Tibial nerve (tissue), 4 donors: ENCODE results near the gene PLCB1. TPM values are rescaled to one million over a fixed set of nuclear protein-coding genes. Genes with fewer than 3 reads are reported as not detected.

Experiments
- DNase-seq, 2 donors: peaks; one replicate each; pipeline ENCODE4 v3.0.0-alpha.2; 2019; ENCODE audit warnings: low spot score in 2 of 2
- H3K27ac ChIP-seq, 4 donors: fragments of 200-600 bp; sonication (generic) in 3 of 4; one replicate each; pipeline ENCODE4 v1.5.1; 2017 to 2019; ENCODE audit warnings: mild to moderate bottlenecking in 1 of 4
- H3K27me3 ChIP-seq, 2 donors: fragments of 200-600 bp; sonication (generic) in 1 of 2; one replicate each; pipeline versions ENCODE4 v1.5.1 to v1.6.0; 2017 to 2019
- H3K36me3 ChIP-seq, 3 donors: fragments of 200-600 bp; sonication (generic); one replicate each; pipeline ENCODE4 v1.5.1; 2018 to 2019
- H3K4me1 ChIP-seq, 4 donors: fragments of 200-600 bp; sonication (generic) in 3 of 4; one replicate each; pipeline ENCODE4 v1.5.1; 2017 to 2019
- H3K4me3 ChIP-seq, 4 donors: fragments of 200-600 bp; sonication (generic) in 3 of 4; one replicate each; pipeline ENCODE4 v1.5.1; 2017 to 2019; ENCODE audit warnings: mild to moderate bottlenecking in 1 of 4, moderate library complexity in 1 of 4
- H3K9me3 ChIP-seq, 4 donors: fragments of 200-600 bp; sonication (generic) in 3 of 4; one replicate each; pipeline ENCODE4 v1.5.1; 2017 to 2019
- CTCF ChIP-seq, 5 experiments: fragments of 200-600 bp in 3 of 5; fragments of 450-650 bp in 2 of 5; sonication (generic) in 3 of 5; IDR thresholded peaks; one replicate each; pipeline ENCODE4 v1.5.1; 2016 to 2019; ENCODE audit warnings: antibody characterized with exemption in 5 of 5, mild to moderate bottlenecking in 3 of 5, moderate library complexity in 2 of 5
- EP300 ChIP-seq, 2 donors: sonication (generic); formaldehyde crosslinking; IDR thresholded peaks; one replicate each; pipeline ENCODE4 v1.6.1; 2017; ENCODE audit warnings: antibody characterized with exemption in 2 of 2, mild to moderate bottlenecking in 1 of 2
- POLR2A ChIP-seq, 2 donors: fragments of 450-650 bp; IDR thresholded peaks; one replicate each; pipeline ENCODE4 v1.6.1; 2017; ENCODE audit warnings: antibody characterized with exemption in 2 of 2, mild to moderate bottlenecking in 2 of 2, moderate library complexity in 2 of 2
- WGBS, 2 donors: methylation state at CpG; one replicate each; pipeline ENCODE4 v1.1.5; 2018; 5-methylcytosine and 5-hydroxymethylcytosine counted together
- total RNA-seq, 4 donors: library from RNA; depleted of rRNA; stranded (reverse); fragments of >200 nt; gene quantifications; one replicate each; pipeline ENCODE4 v1.1.0, GENCODE V29; 2016

PLCB1 gene
- total RNA-seq, 4 donors from 2014 or later, result 34.7 to 52.8 (median 39.2) TPM

- H3K27ac ChIP-seq, result no peak overlapping the region
- H3K9me3 ChIP-seq, result no peaks in the 10 kb centered on the region
- TF ChIP-seq POLR2A (IDR thresholded peaks at IDR 0.05) (no peak), EP300 (IDR thresholded peaks at IDR 0.05) (no peak), CTCF (IDR thresholded peaks at IDR 0.05) (no peak)
- WGBS, 2 donors, result 81 to 96% methylated on average over 1 of the region's 1 CpG
- DNase-seq, result no peak
- no peaks in the 10 kb centered on the region for H3K27me3 ChIP-seq
- no peak overlapping the region for H3K4me3 ChIP-seq
- no peaks in the 10 kb centered on the region for H3K36me3 ChIP-seq
- no peaks in the 10 kb centered on the region for H3K4me1 ChIP-seq
Measured at GRCh38 chr20:8834851-8835250, 702.8 kb downstream of the PLCB1 start.

- Histone ChIP-seq H3K4me3 (no peak overlapping the region), H3K27ac (no peak overlapping the region), H3K36me3 (no peaks in the 10 kb centered on the region), H3K9me3 (no peaks in the 10 kb centered on the region), H3K4me1 (no peaks in the 10 kb centered on the region), H3K27me3 (no peaks in the 10 kb centered on the region)
- DNase-seq, result no peak
- TF ChIP-seq POLR2A (IDR thresholded peaks at IDR 0.05) (no peak), EP300 (IDR thresholded peaks at IDR 0.05) (no peak), CTCF (IDR thresholded peaks at IDR 0.05) (no peak)
Measured at GRCh38 chr20:8837396-8837795, 705.3 kb downstream of the PLCB1 start.

GRCh38 chr20:8842525-8842924 is 710.5 kb downstream of the PLCB1 start:
- H3K4me3 ChIP-seq, result no peak overlapping the region
- DNase-seq, result no peak
- H3K36me3 ChIP-seq, result no peaks in the 10 kb centered on the region
- 92 to 93% methylated on average over 13 of the region's 13 CpGs for WGBS, 2 donors
- no peaks in the 10 kb centered on the region for H3K27me3 ChIP-seq
- TF ChIP-seq POLR2A (IDR thresholded peaks at IDR 0.05) (no peak), EP300 (IDR thresholded peaks at IDR 0.05) (no peak), CTCF (IDR thresholded peaks at IDR 0.05) (no peak)
- H3K9me3 ChIP-seq, result no peaks in the 10 kb centered on the region
- H3K4me1 ChIP-seq, result no peaks in the 10 kb centered on the region
- H3K27ac ChIP-seq, result no peak overlapping the region

- Histone ChIP-seq H3K27ac (no peak overlapping the region), H3K4me1 (no peaks in the 10 kb centered on the region), H3K4me3 (no peak overlapping the region), H3K36me3 (no peaks in the 10 kb centered on the region), H3K27me3 (no peaks in the 10 kb centered on the region), H3K9me3 (no peaks in the 10 kb centered on the region)
- TF ChIP-seq EP300 (IDR thresholded peaks at IDR 0.05) (no peak), CTCF (IDR thresholded peaks at IDR 0.05) (no peak), POLR2A (IDR thresholded peaks at IDR 0.05) (no peak)
- DNase-seq, result no peak
- 92 to 95% methylated on average over 5 of the region's 5 CpGs for WGBS, 2 donors
Measured at GRCh38 chr20:8844179-8844578, 712.1 kb downstream of the PLCB1 start.

GRCh38 chr20:8849990-8850389 is 717.9 kb downstream of the PLCB1 start:
- Histone ChIP-seq H3K9me3 (no peaks in the 10 kb centered on the region), H3K4me3 (no peak overlapping the region), H3K27ac (no peak overlapping the region), H3K36me3 (no peaks in the 10 kb centered on the region), H3K27me3 (no peaks in the 10 kb centered on the region), H3K4me1 (peaks cover 0 to 23% (median 9%) of the 10 kb centered on the region in 4 donors)
- WGBS, 2 donors, result 89 to 92% methylated on average over 7 of the region's 7 CpGs
- DNase-seq, result no peak
- no peak for TF ChIP-seq CTCF (IDR thresholded peaks at IDR 0.05)
- TF ChIP-seq EP300 (IDR thresholded peaks at IDR 0.05), result no peak
- no peak for TF ChIP-seq POLR2A (IDR thresholded peaks at IDR 0.05)
